IMR-90 (cell line): ENCODE measurements around the gene ALDH5A1. TPM values are rescaled to one million over a fixed set of nuclear protein-coding genes. Genes with fewer than 3 reads are reported as not detected.

Experiments used
- ATAC-seq: fragments of 200-7000 bp; cut with Tn5 transposase; 2 replicates; pipeline ENCODE4 v1.9.1; 2020; ENCODE audit warnings: low read depth, mild to moderate bottlenecking, moderate library complexity
- BruUV-seq: library from RNA; stranded (reverse); fragments of 400-500 nt; replicated peaks from 2 replicates; lab custom pipeline; 2021; lab: Mats Ljungman, UMichigan
- CTCF ChIA-PET: fragments of 300-600 bp; formaldehyde crosslinking; extraction: SDS; loops from one replicate; lab custom pipeline; 2021; ENCODE audit warnings: antibody characterized with exemption; lab: Yijun Ruan, JAX
- POLR2A ChIA-PET: fragments of 300-600 bp; sonication (Branson Sonifier 250); formaldehyde crosslinking; loops from one replicate; lab custom pipeline; 2022; ENCODE audit warnings: antibody characterized with exemption; ENCODE audit not compliant: unreplicated experiment; lab: Charles Lee
- DNase-seq: peaks from one replicate; pipeline ENCODE4 v3.0.0; 2013
- H2AFZ ChIP-seq: replicated peaks from 2 replicates; pipeline ENCODE3; 2013; ENCODE audit warnings: low read length, mild to moderate bottlenecking; ENCODE audit not compliant: poor library complexity
- H2AK5ac ChIP-seq: 2 replicates; pipeline ENCODE4 v1.6.1; 2013; ENCODE audit warnings: low read depth, low read length, inconsistent platforms
- H2AK9ac ChIP-seq: replicated peaks from 2 replicates; pipeline ENCODE3; 2013; ENCODE audit warnings: mild to moderate bottlenecking, low read depth, low read length, moderate library complexity; ENCODE audit not compliant: poor library complexity
- H2BK120ac ChIP-seq: 2 replicates; pipeline ENCODE4 v1.6.1; 2013; ENCODE audit warnings: low read depth, low read length, inconsistent platforms
- H2BK15ac ChIP-seq: 3 replicates; pipeline ENCODE4 v1.6.1; 2013; ENCODE audit warnings: low read depth, low read length, inconsistent platforms
- H2BK20ac ChIP-seq: 2 replicates; pipeline ENCODE4 v1.6.1; 2013; ENCODE audit warnings: low read depth, mild to moderate bottlenecking, inconsistent platforms, low read length, moderate library complexity
- H2BK5ac ChIP-seq: 2 replicates; pipeline ENCODE4 v1.6.1; 2013; ENCODE audit warnings: mild to moderate bottlenecking, low read depth, low read length, inconsistent platforms; ENCODE audit not compliant: poor library complexity, severe bottlenecking
- H3K14ac ChIP-seq: replicated peaks from 2 replicates; pipeline ENCODE4 v1.6.1; 2013; ENCODE audit warnings: low read depth, low read length, inconsistent platforms
- H3K18ac ChIP-seq: 2 replicates; pipeline ENCODE4 v1.6.1; 2013; ENCODE audit warnings: low read depth, low read length, control low read depth
- H3K23ac ChIP-seq: 2 replicates; pipeline ENCODE4 v1.6.1; 2013; ENCODE audit warnings: low read depth, low read length, inconsistent platforms
- H3K27ac ChIP-seq: 2 replicates; pipeline ENCODE4 v1.5.1; 2013; ENCODE audit warnings: mild to moderate bottlenecking, control low read depth, low read length; ENCODE audit not compliant: insufficient read depth
- H3K27me3 ChIP-seq: 2 replicates; pipeline ENCODE4 v1.6.1; 2013; ENCODE audit warnings: low read length; ENCODE audit not compliant: control insufficient read depth, insufficient read depth
- H3K36me3 ChIP-seq: 2 replicates; pipeline ENCODE4 v1.6.1; 2013; ENCODE audit warnings: low read length, mixed read lengths; ENCODE audit not compliant: control insufficient read depth, insufficient read depth
- H3K4ac ChIP-seq: 2 replicates; pipeline ENCODE4 v1.6.1; 2013; ENCODE audit warnings: low read depth, low read length, inconsistent platforms
- H3K4me1 ChIP-seq: 2 replicates; pipeline ENCODE4 v1.6.1; 2013; ENCODE audit warnings: low read length, mixed read lengths; ENCODE audit not compliant: control insufficient read depth, insufficient read depth
- H3K4me2 ChIP-seq: 2 replicates; pipeline ENCODE4 v1.6.1; 2013; ENCODE audit warnings: low read depth, mild to moderate bottlenecking, control low read depth, low read length, moderate library complexity
- H3K4me3 ChIP-seq: 2 replicates; pipeline ENCODE4 v1.5.1; 2013; ENCODE audit warnings: low read depth, mild to moderate bottlenecking, control low read depth, low read length, moderate library complexity; ENCODE audit not compliant: insufficient read depth
- H3K56ac ChIP-seq: 2 replicates; pipeline ENCODE4 v1.6.1; 2013; ENCODE audit warnings: low read length, inconsistent platforms; ENCODE audit not compliant: insufficient read depth; ENCODE audit errors: extremely low read depth
- H3K79me1 ChIP-seq, 2 experiments: 2 replicates each; pipeline ENCODE4 v1.6.1; 2013; ENCODE audit warnings: low read length in 2 of 2, inconsistent platforms in 1 of 2, low read depth in 1 of 2
- H3K9ac ChIP-seq: 2 replicates; pipeline ENCODE4 v1.6.1; 2013; ENCODE audit warnings: low read depth, low read length, control low read depth
- H3K9me1 ChIP-seq: 2 replicates; pipeline ENCODE4 v1.6.1; 2013; ENCODE audit warnings: low read length, inconsistent platforms; ENCODE audit not compliant: insufficient read depth
- H3K9me3 ChIP-seq: 2 replicates; pipeline ENCODE4 v1.6.1; 2013; ENCODE audit warnings: low read length; ENCODE audit not compliant: control insufficient read depth, insufficient read depth
- H4K20me1 ChIP-seq: 2 replicates; pipeline ENCODE4 v1.6.1; 2013; ENCODE audit warnings: low read length, inconsistent platforms; ENCODE audit not compliant: insufficient read depth
- H4K5ac ChIP-seq: 2 replicates; pipeline ENCODE4 v1.6.1; 2013; ENCODE audit warnings: mild to moderate bottlenecking, low read depth, low read length, control low read depth
- H4K8ac ChIP-seq, 2 experiments: 2 replicates each; pipeline ENCODE4 v1.6.1; 2013; ENCODE audit warnings: low read depth in 2 of 2, low read length in 2 of 2, control low read depth in 1 of 2, inconsistent platforms in 1 of 2
- H4K91ac ChIP-seq: 2 replicates; pipeline ENCODE4 v1.6.1; 2013; ENCODE audit warnings: low read depth, low read length, inconsistent platforms; ENCODE audit not compliant: insufficient read depth
- BHLHE40 ChIP-seq: fragments of 150-350 bp; IDR thresholded peaks from 2 replicates; pipeline ENCODE4 v1.6.1; 2016; ENCODE audit warnings: mild to moderate bottlenecking, low read depth, low read length
- CHD1 ChIP-seq: IDR thresholded peaks from 2 replicates; pipeline ENCODE4 v1.6.1; 2012; ENCODE audit warnings: low read depth, low read length, improper control_type of control experiment
- NFE2L2 ChIP-seq: fragments of 150-350 bp; IDR thresholded peaks from 2 replicates; pipeline ENCODE4 v1.6.1; 2016; ENCODE audit warnings: low read depth, mild to moderate bottlenecking, low read length
- POLR2A ChIP-seq: IDR thresholded peaks from 2 replicates; pipeline ENCODE4 v1.6.1; 2012; ENCODE audit warnings: mild to moderate bottlenecking, low read depth, low read length
- RAD21 ChIP-seq: IDR thresholded peaks from 2 replicates; pipeline ENCODE4 v1.6.1; 2012; ENCODE audit warnings: low read length, improper control_type of control experiment
- SMC3 ChIP-seq: fragments of 150-350 bp; IDR thresholded peaks from 2 replicates; pipeline ENCODE4 v1.6.1; 2016; ENCODE audit warnings: low read depth, mild to moderate bottlenecking, antibody characterized with exemption, low read length, moderate library complexity
- WGBS, 2 experiments: methylation state at CpG; one replicate each; pipeline versions ENCODE4 v1.1.5 to v1.1.7; 2013; ENCODE audit warnings: missing lambda C conversion rate in 2 of 2; ENCODE audit not compliant: insufficient read length in 1 of 2; ENCODE audit errors: extremely low coverage in 2 of 2; 5-methylcytosine and 5-hydroxymethylcytosine counted together
- dilution Hi-C: fragments of 300-500 bp; cut with HindIII; formaldehyde crosslinking; loops from one replicate; pipeline ENCODE4 v1.14.3; 2018; ENCODE audit warnings: low sequenced_read_pairs; ENCODE audit not compliant: unreplicated experiment
- in situ Hi-C: fragments of 300-500 bp; cut with MboI; formaldehyde crosslinking; loops from 3 replicates; pipeline ENCODE4 v1.14.3; 2019; ENCODE audit warnings: low sequenced_read_pairs, inconsistent platforms, mixed read lengths
- intact Hi-C: fragments of 100-400 bp; cut with micrococcal nuclease; formaldehyde crosslinking; loops from 2 replicates; pipeline ENCODE4 v1.10.0; 2022
- polyA plus RNA-seq, 3 experiments: library from polyadenylated mRNA; depleted of rRNA; stranded (reverse); fragments of >200 nt; gene quantifications; 2 replicates each; pipeline ENCODE4 v1.2.3, GENCODE V29; 2012; ENCODE audit warnings: low replicate concordance in 1 of 3
- total RNA-seq: library from RNA; depleted of rRNA; stranded (reverse); fragments of >200 nt; gene quantifications from 2 replicates; pipeline ENCODE4 v1.2.3, GENCODE V29; 2012
- TF ChIP-seq, protein P1 (sequence below): conservative IDR thresholded peaks from 2 replicates; pipeline ENCODE4 v1.5.1; 2012; ENCODE audit warnings: mild to moderate bottlenecking, low read depth, low read length, improper control_type of control experiment

The ALDH5A1 gene
- total and polyA plus RNA-seq, 2 of the 4 experiments (the other 2 are of a cell fraction): 0.36 to 0.48 TPM

DNA sequence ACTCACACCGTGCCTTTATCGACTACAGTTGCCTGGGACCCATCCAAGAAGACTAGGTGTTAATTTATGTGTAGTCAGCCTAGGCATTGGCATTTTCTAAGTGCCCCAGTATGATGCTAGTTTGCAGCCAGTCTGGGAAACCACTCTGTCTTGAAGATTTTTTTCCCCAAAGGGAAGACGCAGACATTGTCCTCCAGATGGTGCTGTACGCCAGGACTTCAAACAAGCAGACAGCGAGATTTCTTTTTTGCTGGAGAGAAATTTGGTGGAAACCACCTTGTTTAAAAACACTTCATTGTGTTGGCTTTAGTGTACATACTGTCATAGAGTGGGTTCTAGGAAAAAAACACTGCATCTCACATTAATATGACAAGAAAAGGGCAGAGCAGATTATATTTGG lies 30.0 kb downstream of the ALDH5A1 start:
- no peak overlapping the region for H2BK20ac ChIP-seq
- no peak overlapping the region for H3K9ac ChIP-seq
- no peak overlapping the region for H4K5ac ChIP-seq
- in situ Hi-C loops (no loop called here), intact Hi-C loops (loop anchor here (2.0 kb wide), 1 partner anchor 170 kb away; no protein-coding TSS in a partner anchor), dilution Hi-C loops (no loop called here)
- H4K20me1 ChIP-seq: no peaks in the 10 kb centered on the region
- no peak overlapping the region for H2AK5ac ChIP-seq
- WGBS, 2 experiments: no CpG with 5 or more reads among the region's 5 CpGs
- H3K23ac ChIP-seq: no peak overlapping the region
- no peak overlapping the region for H2AFZ ChIP-seq
- H3K4me2 ChIP-seq: no peak overlapping the region
- H2BK5ac ChIP-seq: no peak overlapping the region
- peaks cover 2% of the 10 kb centered on the region; the same call in 1 of the 2 replicates for H3K27me3 ChIP-seq
- no peak overlapping the region for H3K18ac ChIP-seq
- TF ChIP-seq RAD21 (peak; percentile 62), NFE2L2 (no peak), BHLHE40 (no peak), CHD1 (no peak), POLR2A (no peak), SMC3 (peak; percentile 50)
- TF ChIP-seq, protein P1, sequence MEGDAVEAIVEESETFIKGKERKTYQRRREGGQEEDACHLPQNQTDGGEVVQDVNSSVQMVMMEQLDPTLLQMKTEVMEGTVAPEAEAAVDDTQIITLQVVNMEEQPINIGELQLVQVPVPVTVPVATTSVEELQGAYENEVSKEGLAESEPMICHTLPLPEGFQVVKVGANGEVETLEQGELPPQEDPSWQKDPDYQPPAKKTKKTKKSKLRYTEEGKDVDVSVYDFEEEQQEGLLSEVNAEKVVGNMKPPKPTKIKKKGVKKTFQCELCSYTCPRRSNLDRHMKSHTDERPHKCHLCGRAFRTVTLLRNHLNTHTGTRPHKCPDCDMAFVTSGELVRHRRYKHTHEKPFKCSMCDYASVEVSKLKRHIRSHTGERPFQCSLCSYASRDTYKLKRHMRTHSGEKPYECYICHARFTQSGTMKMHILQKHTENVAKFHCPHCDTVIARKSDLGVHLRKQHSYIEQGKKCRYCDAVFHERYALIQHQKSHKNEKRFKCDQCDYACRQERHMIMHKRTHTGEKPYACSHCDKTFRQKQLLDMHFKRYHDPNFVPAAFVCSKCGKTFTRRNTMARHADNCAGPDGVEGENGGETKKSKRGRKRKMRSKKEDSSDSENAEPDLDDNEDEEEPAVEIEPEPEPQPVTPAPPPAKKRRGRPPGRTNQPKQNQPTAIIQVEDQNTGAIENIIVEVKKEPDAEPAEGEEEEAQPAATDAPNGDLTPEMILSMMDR: peak; percentile 59
- no peak overlapping the region for H2BK15ac ChIP-seq
- no peak overlapping the region for H4K91ac ChIP-seq
- H3K79me1 ChIP-seq: no peaks in the 10 kb centered on the region
- H3K9me3 ChIP-seq: no peaks in the 10 kb centered on the region
- no peak overlapping the region for H3K14ac ChIP-seq
- H2AK9ac ChIP-seq: no peak overlapping the region
- ChIA-PET POLR2A (no interaction called here), CTCF (no interaction called here)
- H3K9me1 ChIP-seq: 0 out of 2 replicates have a peak, but pooled peaks cover 4% of the 10 kb centered on the region
- H2BK120ac ChIP-seq: no peak overlapping the region
- peak; percentile 59 for DNase-seq
- no TSS peak for BruUV-seq
- no peak overlapping the region for H3K27ac ChIP-seq
- no peak overlapping the region for H3K4me3 ChIP-seq
- no peak overlapping the region for H3K4ac ChIP-seq
- H3K36me3 ChIP-seq: no peaks in the 10 kb centered on the region
- H3K4me1 ChIP-seq: no peaks in the 10 kb centered on the region
- ATAC-seq: peak; percentile 50; the same call in 1 of the 2 replicates
- no peak overlapping the region for H3K56ac ChIP-seq
- H4K8ac ChIP-seq: no peak overlapping the region
